ENCODE data around the gene ZBTB8OS.
"Not testable (repeated sequence)": the region's sequence is repeated elsewhere in the genome, so short reads cannot be mapped to it uniquely, and the experiment has no call there.

The ZBTB8OS gene

GRCh38 chr1:32650248-32650751, at the start of gene ZBTB8OS:
Gene ZBTB8OS, minus strand, starts transcription at chr1:32650550. Its CDS starts 21 bp downstream, at chr1:32650529.
- peak; percentile 92 to 94 for DNase-seq

GRCh38 chr1:32696996-32697395, 46.6 kb upstream of the ZBTB8OS start:
- DNase-seq: not testable (repeated sequence)

DNA sequence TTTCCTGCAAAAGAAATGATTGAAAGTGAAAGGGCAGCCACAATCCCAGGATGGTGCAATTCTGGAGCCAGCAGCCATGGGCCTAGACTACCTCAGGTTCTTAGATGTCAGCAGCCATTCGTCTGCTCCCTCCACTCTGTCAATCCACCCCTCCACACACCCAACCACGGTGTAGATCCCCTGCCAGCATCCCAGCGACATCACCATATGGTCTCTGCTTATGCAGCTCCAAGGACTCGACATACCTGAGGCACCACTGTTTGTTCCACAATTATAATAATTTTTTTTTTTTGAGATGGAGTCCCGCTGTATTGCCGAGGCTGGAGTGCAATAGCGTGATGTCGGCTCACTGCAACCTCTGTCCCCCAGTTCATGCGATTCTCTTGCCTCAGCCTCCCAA, 45.7 kb upstream of the ZBTB8OS start:
- DNase-seq: no peak

- DNase-seq: no peak
Observed at GRCh38 chr1:32695098-32695904, 45.0 kb upstream of the ZBTB8OS start.

GRCh38 chr1:32693455-32694174, 43.3 kb upstream of the ZBTB8OS start:
- no peak for DNase-seq

DNA sequence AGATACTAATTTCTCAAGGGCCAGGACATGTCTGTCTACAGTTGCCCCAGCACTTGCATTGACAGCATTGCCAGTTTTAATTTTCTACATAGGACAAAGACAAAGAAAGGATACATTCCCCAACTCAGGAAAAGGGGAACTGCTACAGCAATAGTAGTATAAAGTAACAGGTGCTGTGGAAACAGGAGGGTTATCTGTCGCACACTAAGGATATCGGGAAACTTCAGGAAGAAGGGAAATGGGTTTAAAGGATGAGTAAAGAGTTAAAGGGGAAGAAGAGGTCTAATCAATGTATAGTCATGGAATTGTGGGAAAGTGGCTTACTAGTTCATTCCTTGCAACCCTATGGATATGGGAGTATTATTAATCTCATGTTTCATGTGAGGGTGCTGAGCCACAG, 36.0 kb upstream of the ZBTB8OS start:
- DNase-seq: no peak

GRCh38 chr1:32685498-32685897, 35.1 kb upstream of the ZBTB8OS start:
- no peak for DNase-seq

DNA sequence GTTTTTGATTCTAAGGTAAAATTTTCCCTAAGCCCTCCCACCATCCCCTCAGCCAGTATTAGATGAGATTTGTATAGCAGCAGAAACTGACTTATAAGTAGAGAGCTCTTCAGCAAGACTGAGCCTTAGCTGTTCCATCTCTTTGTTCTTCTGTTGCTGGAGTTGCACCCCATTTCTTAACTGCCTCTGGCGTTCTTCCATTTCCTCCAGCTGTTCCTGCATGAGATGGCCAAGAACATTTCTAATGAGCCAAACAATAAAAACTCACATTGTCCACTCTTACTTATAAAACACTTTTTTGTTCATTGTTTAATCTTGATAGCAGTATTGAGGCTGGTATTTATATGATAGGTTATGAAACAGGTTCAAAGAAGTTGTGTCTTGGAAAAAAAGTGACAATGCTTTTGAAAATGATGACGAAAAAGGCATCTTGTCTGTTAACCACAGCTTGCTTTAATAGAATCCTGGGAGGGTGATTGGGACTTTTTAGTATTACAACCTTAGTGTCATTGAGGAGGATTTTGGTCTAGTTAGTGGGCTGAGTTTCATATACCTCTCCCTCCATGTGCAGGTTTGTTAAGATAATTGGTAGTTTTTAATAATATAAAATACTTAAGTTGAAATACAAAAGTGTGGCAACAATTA, 33.9 kb upstream of the ZBTB8OS start:
- DNase-seq: no peak

DNA sequence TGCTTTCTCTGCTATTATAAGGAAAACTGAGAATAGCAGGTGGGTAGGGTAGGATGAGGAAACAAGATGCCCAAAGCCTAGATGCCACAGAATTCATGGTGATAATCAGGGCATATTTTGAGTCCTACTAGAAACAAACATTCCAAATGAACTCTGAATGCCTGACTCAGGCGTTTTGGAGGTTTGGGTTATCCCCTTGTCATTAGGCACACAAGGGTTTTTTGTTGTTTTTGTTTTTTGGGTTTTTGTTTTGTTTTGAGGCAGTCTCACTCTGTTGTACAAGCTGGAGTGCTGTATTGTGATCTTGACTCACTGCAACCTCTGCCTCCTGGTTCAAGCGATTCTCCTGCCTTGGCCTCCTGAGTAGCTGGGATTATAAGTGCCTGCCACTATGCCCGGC, 33.0 kb upstream of the ZBTB8OS start:
- DNase-seq: no peak

GRCh38 chr1:32681999-32682398, 31.6 kb upstream of the ZBTB8OS start:
- no peak for DNase-seq

DNA sequence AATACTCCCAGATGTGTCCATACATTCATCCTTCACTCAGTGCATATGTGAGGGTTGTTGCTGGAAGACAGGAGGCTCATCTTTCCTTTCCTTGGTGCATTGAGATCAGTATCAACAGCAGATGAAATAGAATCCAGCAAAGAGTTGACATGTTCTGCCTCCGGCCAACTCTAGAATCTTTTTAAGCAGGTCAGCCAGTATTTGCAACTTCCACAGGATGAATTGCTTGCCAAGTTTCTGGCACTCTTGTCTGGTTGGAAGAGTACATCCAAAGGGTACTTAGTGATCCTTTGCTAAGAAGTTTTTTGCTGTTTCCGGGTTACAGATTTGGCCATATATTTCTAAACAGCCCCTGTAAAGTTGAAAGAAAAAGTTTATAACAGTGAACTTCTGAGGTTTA, 31.2 kb upstream of the ZBTB8OS start:
- no peak for DNase-seq

- no peak for DNase-seq
Observed at GRCh38 chr1:32680642-32681041, 30.3 kb upstream of the ZBTB8OS start.

DNA sequence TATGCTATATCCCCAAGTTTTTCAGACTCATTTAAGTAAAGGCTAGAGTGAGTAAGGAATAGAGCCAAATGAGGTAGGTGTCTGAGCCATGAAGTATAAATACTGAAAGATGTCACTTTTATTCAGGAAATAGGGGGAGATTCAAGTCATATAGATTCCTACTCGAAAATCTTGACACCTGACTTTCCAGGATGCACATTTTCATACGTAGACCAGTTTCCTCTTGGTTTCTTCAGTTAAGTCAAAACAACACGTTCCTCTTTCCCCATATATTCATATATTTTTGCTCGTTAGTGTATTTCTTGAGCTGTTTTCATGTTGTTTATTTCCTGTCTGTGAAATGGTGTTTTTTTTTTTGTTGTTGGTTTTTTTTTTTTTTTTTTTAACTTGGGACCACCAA, 29.6 kb upstream of the ZBTB8OS start:
- not testable (repeated sequence) for DNase-seq

GRCh38 chr1:32676945-32677344, 26.6 kb upstream of the ZBTB8OS start:
- no peak for DNase-seq

DNA sequence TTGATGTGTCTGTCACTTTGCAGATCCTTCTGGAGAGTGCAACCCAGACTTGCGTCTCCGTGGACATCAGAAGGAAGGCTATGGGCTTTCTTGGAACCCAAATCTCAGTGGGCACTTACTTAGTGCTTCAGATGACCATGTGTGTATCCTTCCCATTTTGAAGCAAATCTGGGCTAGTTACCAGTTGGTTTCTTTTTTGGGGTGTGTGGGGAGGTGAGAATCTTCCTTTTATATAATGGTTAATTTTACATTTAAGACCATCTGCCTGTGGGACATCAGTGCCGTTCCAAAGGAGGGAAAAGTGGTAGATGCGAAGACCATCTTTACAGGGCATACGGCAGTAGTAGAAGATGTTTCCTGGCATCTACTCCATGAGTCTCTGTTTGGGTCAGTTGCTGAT, 18.4 kb upstream of the ZBTB8OS start:
- DNase-seq: not testable (repeated sequence)

- DNase-seq: no peak
Observed at GRCh38 chr1:32666901-32667566, 16.7 kb upstream of the ZBTB8OS start.

DNA sequence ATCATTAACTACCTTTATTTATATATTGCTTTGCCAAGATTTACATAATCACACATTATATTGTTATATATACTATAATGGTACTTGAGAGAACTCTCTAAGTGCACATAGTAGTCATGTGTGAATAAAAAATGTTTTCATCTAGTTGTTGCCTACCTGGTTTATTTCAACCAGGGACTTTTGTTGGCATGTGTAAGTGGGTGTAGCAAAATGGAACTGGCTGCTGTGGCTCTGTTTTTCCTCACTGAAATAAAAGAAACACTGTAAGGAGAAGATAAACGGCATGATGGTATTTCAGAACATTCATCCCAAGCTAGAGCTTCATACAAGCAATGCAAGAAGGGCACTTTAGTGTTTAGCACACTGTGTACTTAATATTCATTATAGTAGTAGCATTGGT, 15.6 kb upstream of the ZBTB8OS start:
- no peak for DNase-seq

DNA sequence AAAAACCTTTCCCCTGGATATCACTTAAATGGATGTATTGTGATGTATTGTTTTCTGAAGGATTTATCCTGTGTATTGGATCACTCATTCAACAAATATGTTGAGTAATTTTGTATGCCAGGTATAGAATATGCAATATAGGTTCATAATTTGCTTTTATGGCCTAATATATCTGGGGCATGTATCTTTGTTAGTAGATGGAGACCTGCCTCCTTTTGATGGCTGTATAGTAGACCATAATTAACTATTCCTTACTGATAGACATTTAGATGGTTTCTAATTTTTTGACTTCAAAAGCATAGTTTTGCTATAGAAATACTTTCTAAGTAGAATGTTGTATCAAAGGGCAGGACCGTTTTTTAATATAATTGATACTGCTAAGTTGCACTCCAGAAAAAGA, 9.2 kb upstream of the ZBTB8OS start:
- no peak for DNase-seq

DNA sequence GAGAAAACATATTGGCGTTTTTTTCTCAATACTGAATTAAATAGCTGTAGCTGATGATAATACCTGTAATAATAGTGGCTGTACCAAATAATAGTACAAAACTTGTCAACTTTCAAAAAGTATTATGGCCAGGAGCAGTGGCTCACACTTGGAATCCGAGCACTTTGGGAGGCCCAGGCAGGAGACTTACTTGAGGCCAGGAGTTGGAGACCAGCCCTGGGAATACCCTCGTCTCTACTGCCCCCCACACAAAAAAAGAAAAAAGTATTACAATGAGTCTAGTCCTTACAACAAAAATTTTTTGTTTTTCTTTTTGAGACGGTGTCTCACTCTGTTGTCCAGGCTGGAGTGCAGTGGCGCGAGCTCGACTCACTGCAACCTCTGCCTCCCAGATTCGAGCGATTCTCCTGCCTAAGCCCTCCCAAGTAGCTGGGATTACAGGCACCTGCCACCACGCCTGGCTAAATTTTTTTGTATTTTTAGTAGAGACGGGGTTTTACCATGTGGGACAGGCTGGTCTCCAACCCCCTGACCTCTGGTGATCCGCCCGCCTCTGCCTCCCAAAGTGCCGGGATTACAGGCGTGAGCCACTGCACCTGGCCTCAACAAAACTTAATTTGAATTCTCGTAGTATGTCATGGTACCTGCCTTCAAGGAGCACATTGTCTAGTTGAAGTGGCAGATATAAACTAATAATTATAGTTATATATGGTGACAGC, 2.1 kb upstream of the ZBTB8OS start:
- DNase-seq: no peak

GRCh38 chr1:32651461-32652073, 1.2 kb upstream of the ZBTB8OS start:
- DNase-seq: no peak

DNA sequence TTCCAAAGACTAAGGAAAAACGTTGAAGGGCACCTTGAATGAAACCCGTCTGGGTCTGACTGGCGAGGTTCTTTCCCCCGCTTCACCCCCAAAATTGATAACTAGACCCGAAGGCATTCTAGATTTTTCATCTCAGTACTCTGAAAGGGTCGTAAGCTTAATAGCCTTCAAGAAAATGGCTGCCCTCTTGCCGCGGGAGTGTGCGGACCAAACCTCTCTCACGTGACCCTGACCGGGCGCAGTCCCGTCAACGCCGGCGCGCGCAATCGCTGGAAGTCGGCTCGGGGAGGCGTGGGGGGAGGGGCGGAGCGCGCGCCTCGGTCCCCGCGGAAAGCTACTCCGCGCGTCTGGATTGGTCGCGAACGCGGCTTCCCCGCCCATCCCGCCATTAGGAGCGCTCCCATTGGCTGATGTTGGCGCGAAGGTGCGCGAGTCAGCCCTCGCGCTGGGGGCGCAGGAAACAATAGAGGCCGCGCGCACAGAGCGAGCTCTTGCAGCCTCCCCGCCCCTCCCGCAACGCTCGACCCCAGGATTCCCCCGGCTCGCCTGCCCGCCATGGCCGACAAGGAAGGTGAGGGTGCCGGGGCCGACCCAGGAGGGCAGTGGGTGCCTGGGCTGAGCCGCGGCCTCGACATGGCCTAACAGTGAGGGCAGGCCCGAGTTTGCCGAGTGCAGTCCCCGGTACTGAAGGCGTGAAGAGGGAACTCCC, 556 bp upstream of the ZBTB8OS start, which contains the start of gene RBBP4:
TSS of gene RBBP4 (plus strand) at position 457 of the 709 bp plus-strand sequence. CDS start at position 556, 99 bp downstream.
- peak; percentile 97 to 99 for DNase-seq
